SK-MEL-5 (cell line): Measurements from ENCODE around the gene MED13L. TPM values are rescaled to one million over a fixed set of nuclear protein-coding genes. Genes with fewer than 3 reads are reported as not detected.
"Not testable (repeated sequence)": the region's sequence is repeated elsewhere in the genome, so short reads cannot be mapped to it uniquely, and the experiment has no call there.

ENCODE experiments used
- DNase-seq: peaks from one replicate; pipeline ENCODE4 v3.0.0-alpha.2; 2016; ENCODE audit warnings: low read depth, low spot score
- in situ Hi-C: cut with HindIII; loops from 2 replicates; pipeline ENCODE4 v1.10.0; 2016; ENCODE audit warnings: low sequenced_read_pairs, high pct_unique_total_duplicates, low pct_unique_long_range_greater_than_20kb
- total RNA-seq: library from RNA; depleted of rRNA; stranded (reverse); fragments of >200 nt; shearing (Covaris generic); gene quantifications from 2 replicates; pipeline ENCODE4 v1.2.3, GENCODE V29; 2014

The MED13L gene
- total RNA-seq, 1 experiment from 2014 or later = 41.3 TPM

DNA sequence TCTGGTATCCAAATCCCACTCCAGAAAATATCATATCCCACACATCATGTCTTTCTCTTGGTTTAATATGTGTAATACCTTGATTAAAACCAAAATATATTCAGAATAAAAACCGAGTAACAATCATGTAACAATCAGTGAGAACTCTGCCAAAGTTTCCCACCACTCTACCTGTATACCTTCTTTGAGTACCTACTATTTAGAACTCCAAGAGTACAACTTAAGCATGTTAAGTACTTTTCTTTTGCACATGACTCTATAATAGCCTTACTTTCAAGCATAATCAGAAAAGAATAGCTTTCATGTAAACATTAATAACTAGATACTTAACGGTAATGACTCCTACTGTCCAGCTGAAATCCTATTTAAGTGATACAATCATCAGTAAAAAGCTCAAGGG, 223.2 kb downstream of the MED13L start:
- in situ Hi-C loops = no loop called here
- DNase-seq = no peak

DNA sequence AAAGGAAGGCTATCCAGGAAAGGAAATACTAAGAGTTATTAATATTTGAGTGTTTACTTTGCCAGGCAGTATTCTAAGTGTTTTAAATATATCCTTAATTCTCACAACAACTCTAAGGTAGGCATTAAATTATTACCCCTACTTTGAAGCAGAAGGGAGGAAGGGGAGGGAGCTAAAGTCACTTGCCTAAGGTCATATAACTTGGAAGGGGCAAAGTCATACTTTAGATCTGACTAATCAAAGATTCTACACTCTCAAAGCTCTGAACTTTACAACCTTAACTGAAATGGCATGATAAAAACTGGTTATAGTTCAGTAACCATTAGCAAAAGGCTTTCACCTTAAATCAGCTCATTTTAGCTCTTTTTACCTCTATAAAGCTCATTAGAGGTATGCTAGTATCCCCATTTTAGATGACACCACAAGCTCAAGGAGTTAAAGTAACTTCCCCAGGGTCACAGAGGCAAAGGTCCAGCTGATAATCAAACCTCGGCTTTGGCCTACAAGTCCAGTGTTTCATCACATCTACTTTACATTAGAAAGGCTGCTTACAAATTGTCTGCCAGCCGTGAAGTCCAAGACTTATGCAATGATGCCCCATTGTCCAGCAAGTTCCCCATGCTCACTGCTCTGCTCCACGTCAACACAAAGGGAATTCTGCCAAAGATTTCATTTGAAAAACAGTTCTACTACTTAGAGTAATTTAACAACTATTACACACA, 223.9 kb downstream of the MED13L start:
- in situ Hi-C loops = no loop called here
- no peak for DNase-seq

DNA sequence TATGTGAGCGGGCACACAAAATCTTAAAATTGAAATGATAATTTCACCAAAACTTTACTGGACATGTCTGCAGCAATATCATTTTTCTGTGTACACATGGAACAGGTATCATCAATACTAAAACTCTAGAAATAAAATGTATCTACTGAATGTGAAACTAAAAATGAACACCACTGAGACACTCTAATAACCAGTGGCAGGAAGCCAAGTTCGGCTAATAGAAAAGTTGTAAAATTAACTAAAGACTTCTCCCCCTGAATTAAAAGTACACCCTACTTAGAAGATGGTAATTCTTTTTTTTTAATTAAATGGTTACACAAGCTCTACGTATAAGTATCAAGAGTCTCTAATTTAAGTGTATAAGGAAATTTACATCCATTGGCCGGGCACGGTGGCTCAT, 227.2 kb downstream of the MED13L start:
- in situ Hi-C loops = no loop called here
- DNase-seq = no peak

DNA sequence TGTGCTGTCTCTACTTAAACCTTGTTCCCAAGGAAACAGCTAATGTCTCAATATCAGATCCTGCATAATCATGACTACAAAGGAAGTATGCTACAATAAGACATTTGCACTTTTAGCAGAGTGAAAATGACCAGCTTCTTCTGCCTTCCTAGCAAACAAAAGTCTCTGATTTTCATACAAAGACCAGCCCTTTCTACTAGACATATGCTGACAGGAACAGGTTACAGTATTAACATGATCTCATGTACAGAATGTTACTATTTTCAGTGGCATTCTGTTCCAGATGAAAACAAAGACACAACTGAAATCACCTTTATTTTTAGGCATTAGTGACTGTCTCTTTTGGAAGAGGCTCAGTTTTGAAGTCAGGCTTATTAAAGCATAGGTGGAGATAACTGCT, 228.6 kb downstream of the MED13L start:
- DNase-seq = no peak
- in situ Hi-C loops = no loop called here

DNA sequence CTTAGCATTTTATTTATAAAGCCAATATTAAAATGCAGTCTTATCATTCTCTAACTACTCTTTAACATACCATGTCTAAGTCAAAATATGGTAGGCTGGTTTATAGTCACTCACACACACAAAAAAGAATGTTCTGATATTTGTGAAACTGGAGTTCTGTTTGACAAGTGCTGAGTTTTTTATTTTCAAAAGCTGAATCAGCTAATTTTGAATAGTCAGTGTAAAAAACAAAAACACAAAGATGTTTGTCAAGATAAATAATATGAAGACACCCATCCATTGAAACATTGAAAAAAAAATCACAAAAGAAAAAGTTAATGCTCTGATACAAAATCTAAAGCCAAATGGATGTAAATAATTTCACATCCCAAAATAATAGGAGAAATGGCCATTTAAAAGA, 231.5 kb downstream of the MED13L start:
- DNase-seq = no peak
- in situ Hi-C loops = no loop called here

DNA sequence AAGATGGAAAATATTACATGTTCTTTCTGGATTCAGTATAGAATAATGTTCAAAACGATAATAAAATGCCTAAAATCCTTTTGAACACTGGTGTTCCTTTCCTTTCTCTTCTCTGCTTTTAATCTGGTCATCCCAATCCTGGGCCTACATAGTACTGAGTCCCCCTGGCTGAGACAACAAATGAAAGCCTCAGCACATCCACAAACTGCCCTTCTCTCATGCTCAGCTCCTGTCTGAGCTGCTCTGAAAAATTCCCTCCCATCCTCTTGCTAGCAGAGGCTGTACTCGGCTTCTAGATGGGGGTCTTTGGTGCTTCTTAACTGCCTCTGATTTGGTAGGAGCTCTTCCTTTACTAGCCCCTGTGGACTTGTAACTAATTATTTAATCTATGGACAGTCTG, 232.3 kb downstream of the MED13L start:
- no peak for DNase-seq
- in situ Hi-C loops = no loop called here

DNA sequence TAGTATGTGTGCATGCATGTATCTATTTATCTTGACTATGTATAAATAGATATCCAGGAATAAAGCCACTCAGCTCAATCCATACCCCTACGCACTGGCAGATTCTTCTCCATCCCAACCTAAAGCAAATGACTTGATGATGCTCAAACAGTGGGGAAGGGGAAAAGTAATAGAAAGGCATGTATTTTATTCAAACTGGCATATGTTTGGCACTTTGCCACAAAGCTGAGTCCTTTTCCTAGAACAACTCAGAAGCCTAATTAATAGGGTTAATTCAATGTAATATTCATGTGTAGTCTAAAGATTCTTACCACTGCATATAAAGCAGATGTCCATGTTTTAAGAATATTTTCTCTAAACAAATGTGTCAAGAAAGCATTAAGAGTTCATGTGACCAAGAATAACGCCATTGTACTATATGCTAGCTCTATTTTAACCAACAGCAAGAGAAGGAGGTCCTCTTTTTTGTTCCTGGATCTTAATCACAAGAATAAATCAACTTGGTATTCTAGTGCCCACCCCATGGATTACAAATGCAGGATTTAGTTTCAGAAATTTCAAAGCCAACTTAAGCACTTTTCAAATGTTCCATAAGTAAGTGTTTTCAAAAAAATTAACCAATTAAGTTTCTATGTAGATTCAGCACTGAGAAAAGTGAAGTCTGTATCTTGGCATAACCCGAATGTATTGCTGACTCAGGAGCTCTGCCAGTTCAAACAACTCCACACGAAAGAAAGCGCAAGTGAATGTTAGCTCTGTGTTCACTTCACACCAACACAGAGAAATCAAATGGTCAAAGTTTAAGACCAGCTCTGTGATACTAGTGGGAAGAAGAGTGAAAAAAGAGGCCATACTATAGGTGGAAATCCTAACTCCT, 233.6 kb downstream of the MED13L start:
- DNase-seq = no peak
- in situ Hi-C loops = no loop called here

DNA sequence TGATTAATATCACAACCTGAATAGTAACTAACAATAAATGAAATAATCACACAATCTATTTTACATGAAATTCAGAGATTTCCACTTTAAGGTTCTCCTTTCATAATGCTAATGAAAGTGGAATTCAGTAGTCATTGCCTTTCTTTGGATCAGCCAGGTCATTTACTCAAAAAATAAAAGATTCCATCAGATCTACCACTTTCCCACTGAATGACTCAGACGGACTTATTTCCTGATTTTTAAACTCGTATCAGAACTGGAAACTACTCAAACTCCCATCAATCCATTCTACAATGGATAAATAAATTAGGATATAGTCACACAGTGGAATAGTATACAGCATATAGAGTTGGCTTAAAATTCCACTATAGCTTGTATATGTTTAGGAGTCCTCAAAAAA, 237.1 kb downstream of the MED13L start:
- DNase-seq = no peak
- in situ Hi-C loops = no loop called here

DNA sequence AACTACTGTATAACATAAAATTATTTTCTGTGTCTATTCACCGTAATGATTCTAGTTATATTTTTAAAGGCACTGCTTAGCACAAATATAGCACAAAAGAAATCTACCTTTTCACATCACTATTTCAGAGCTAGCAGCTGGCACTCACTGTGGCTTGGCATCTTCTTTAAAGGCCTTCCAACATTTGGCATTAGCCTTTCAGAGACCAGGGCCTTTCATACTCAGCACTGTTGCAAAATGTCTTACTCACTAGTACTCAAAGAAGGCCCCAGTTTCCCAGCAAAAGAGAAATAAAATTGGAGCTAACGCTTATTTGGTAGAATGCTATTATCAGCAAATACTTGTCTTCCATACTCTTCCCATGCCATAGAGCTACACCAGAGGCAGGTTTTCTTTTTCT, 238.4 kb downstream of the MED13L start:
- no peak for DNase-seq
- in situ Hi-C loops = no loop called here

DNA sequence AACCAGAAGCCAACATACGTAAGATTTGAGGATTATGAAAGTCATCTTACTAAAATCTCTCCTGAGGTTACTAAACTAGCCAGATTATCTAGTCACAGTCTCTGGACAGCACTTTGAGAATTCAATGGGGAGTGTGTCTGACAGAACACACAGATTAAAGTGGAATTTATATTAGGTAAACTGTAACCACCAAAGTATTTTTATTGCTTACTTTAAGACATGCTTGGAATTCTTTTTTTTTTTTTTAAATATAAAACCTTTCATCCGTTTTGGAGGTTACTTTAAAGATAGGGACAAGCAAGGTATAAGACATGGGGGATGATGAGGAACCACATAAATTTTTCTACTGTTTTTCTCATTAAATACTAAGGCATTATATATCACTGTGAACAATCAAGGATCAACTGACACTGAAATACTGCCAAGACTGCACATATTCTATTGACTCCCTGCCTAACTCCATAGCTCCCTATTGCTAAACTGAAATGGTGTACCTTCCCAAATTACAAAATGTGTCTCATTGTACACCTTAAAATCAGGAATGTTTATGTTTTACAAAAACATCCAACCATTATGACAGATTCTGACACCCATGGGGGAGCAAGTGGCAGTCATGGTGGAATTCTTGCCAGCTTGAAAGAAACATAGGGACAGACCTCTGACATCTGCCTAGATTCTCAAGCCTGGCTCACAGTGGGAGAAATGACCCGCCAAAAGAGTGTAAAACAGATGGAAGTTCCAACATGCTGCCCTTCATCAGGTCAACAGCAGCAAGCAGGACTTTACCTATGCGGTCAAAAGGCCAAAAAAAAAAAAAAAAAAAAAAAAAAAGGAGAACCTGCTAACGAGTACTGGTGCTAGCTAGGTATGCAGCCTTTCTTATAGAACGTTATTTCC, 239.3 kb downstream of the MED13L start:
- DNase-seq = no peak
- in situ Hi-C loops = no loop called here

DNA sequence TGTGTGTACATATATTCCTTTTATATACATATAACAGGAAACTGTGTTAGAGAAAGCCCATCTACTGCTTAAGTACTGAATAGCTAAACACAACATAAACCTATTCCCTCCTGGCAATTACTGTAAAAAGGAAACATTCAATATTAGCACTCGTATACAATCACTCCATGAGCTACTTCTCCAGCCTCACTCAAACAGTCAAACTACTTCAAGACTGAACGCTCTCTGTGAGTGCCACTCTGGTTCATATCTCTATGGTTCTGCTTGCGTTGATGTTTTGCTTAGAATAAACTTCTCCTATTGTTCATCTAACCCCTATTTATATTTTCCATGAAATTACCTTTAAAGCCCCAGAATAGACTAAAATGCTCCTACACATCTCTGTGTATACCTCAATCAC, 243.7 kb downstream of the MED13L start:
- in situ Hi-C loops = no loop called here

DNA sequence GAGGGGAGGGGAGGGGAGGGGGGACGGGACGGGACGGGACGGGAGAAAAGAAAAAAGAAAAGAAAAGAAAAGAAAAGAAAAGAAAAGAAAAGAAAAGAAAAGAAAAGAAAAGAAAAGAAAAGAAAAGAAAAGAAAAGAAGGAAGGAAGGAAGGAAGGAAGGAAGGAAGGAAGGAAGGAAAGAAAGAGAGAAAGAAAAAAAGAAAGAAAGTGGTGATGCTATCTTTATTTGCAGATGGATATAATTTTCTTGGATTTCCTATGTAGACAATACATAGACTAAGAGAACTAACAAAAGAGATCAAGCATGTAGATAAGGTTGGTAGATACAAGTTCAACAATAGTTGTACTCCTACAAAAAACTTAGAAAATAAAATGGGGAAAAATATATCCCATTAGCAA, 245.9 kb downstream of the MED13L start:
- DNase-seq, in situ Hi-C loops: not testable (repeated sequence)

More for the DNA sequence above, 243.7 kb downstream of the MED13L start:
- DNase-seq = no peak

DNA sequence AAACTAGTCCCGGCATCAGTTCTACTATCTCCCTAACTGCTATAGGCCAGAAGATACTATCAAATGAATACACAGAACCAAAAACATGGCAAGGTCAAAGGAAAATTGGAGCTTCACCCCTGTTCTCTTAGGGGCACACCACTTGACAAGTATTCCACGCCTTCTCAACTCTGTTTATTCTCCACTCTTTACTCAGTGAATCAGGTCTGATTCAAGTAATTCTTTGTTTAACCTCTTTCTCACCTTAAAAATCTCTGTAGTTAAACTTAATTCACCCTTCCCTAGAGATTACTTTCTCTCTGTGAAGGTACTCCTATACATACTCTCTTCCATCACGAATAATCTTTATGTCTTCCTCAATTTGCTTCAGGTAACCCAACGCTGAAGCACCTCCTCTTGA, 248.9 kb downstream of the MED13L start:
- in situ Hi-C loops = no loop called here
- no peak for DNase-seq

DNA sequence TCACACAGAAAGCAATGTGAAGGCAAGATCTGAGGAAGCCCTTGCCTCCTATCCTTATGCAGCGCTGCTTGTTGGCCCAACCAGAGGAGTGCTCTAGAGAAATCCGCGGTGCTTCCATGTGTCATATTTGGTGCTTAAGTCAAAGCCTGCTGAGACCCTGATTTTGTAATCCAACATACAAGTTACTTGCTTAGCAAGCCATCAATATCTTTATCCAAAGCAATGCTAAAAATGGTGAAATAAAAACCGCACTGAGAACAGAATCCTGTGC, 250.0 kb downstream of the MED13L start:
- DNase-seq = no peak
- in situ Hi-C loops = no loop called here

DNA sequence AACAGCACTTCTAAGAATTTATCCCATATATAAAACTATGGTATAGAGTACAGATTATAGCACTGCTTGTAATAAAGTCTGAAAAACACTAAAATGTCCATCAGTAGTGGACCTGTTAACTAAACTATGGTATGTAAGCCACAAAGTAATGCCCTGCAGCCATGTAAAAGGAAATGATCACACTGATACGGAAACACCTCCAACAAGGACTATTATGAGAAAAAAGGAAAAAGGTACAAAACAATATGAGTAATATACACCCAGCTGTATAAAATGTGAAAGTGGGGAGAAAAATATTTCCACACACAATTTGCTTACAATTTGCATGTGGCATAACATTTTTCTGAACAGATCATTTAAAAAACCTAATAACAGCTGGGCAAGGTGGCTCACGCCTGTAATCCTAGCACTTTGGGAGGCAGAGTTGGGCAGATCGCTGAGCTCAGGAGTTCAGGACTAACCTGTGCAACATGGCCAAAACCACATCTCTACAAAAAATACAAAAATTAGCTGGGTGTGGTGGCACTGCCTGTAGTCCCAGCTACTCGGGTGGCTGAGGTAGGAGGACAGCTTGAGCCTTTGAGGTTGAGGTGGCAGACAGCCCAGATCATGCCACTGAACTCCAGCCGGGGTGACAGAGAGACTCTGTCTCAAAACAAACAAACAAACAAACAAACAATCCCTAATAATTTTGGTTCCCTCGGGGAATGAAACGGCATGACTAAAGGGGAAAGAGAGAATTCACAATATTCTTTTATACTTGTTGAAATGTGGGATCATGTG, 250.5 kb downstream of the MED13L start:
- in situ Hi-C loops = no loop called here

DNA sequence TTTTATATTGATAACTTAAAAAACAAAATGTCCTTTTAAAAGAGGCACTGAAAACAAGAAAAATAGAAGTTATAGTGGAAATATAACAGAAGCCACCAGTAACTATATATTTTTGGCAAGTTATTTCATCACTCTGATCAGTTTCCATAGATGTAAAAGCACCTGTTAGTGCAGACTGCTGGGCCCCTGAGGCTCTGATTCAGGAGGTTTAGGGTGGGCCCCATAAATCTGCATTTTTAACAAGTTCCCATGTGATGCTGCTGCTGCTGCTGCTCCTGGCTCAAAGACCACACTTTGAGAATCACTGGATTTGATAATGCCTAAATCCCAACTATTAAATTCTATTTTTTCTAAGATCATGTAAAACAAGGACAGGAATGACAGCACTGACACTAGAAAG, 251.1 kb downstream of the MED13L start:
- in situ Hi-C loops = no loop called here
- DNase-seq = no peak

More for the DNA sequence above, 250.5 kb downstream of the MED13L start:
- no peak for DNase-seq

DNA sequence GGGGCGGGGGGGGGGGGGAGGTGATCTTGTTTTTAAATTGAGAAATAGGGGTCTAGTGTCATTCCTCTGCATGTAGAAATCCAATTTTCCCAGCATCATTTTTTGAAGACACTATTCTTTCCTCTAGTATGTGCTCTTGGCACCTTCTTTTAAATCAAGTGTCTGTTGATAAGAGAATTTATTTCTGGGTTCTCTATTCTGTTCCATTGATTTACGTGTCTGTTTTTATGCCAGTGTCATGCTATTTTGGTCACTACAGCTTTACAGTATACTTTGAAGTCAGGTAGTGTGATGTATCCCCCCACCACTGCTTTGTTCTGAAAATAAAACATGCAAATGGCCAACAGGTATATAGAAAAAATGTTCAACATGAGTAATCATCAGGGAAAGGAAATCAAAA, 252.7 kb downstream of the MED13L start:
- no peak for DNase-seq
- in situ Hi-C loops = no loop called here

DNA sequence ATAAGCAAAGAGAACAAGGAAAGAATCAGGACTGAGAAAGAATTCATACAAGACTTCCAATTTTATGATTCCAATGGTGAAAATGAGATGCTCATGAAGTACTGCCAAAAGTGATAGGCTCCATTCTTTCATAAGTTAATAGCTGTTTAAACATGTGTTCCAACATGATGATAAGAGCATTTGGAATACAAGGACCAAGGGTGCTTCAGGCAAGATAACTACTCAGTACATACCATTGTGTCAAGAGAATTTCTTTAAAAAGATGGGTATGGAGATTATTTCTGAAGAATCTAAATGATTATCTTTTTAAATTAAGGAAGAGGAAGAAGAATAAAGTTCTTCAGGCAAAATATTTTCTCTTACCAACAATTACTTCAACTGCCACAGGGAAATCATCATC, 258.1 kb downstream of the MED13L start:
- no peak for DNase-seq
- in situ Hi-C loops = no loop called here
